Aorta (tissue), 5 donors: ENCODE data around the gene DEAF1. TPM values are rescaled to one million over a fixed set of nuclear protein-coding genes. Genes with fewer than 3 reads are reported as not detected.

ENCODE experiments used
- ATAC-seq: fragments of 200-7000 bp; cut with Tn5 transposase; one replicate; pipeline ENCODE4 v1.9.1; 2022; ENCODE audit warnings: moderate library complexity; ENCODE audit not compliant: low FRiP score
- DNase-seq, 2 donors: peaks; one replicate each; pipeline ENCODE4 v3.0.0-alpha.2; 2020
- H3K27ac ChIP-seq, 2 donors: one replicate each; pipeline ENCODE4 v1.5.1; 2013; ENCODE audit warnings: low read length in 2 of 2, mild to moderate bottlenecking in 2 of 2, moderate library complexity in 2 of 2, control low read depth in 1 of 2, inconsistent platforms in 1 of 2, low read depth in 1 of 2
- H3K27me3 ChIP-seq, 2 donors: one replicate each; pipeline ENCODE4 v1.6.1; 2013; ENCODE audit warnings: control low read depth in 1 of 2, low read length in 1 of 2, mild to moderate bottlenecking in 1 of 2, moderate library complexity in 1 of 2; ENCODE audit not compliant: insufficient read depth in 2 of 2, control insufficient read depth in 1 of 2
- H3K36me3 ChIP-seq, 2 donors: one replicate each; pipeline ENCODE4 v1.6.1; 2013; ENCODE audit warnings: control low read depth in 1 of 2, low read length in 1 of 2, mild to moderate bottlenecking in 1 of 2; ENCODE audit not compliant: insufficient read depth in 2 of 2, control insufficient read depth in 1 of 2
- H3K4me1 ChIP-seq, 2 donors: one replicate each; pipeline ENCODE4 v1.6.1; 2013; ENCODE audit warnings: low read length in 2 of 2, control low read depth in 1 of 2, mild to moderate bottlenecking in 1 of 2, moderate library complexity in 1 of 2; ENCODE audit not compliant: insufficient read depth in 2 of 2, control insufficient read depth in 1 of 2
- H3K4me3 ChIP-seq, 2 donors: one replicate each; pipeline ENCODE4 v1.5.1; 2013; ENCODE audit warnings: low read length in 2 of 2, control low read depth in 1 of 2, mild to moderate bottlenecking in 1 of 2
- H3K9me3 ChIP-seq: one replicate; pipeline ENCODE4 v1.6.1; 2013; ENCODE audit warnings: mild to moderate bottlenecking, low read length; ENCODE audit not compliant: control insufficient read depth
- WGBS, 2 donors: extraction: QIAGEN DNeasy Blood & Tissue Kit; methylation state at CpG; one replicate each; pipeline ENCODE4 v1.1.7; 2013; 5-methylcytosine and 5-hydroxymethylcytosine counted together
- intact Hi-C, 2 donors: fragments of 100-400 bp; cut with DNase I; formaldehyde crosslinking; loops; one replicate each; pipeline versions ENCODE4 v1.14.2 to v1.15.0; 2022
- polyA plus RNA-seq, 2 donors: library from polyadenylated mRNA; stranded (reverse); fragments of 200-250 nt; gene quantifications; one replicate each; pipeline ENCODE4 v1.2.3, GENCODE V29; 2013
- total RNA-seq, 2 donors: library from RNA; stranded (reverse); fragmentation: NEBNext Ultra II Directional; extraction: Animal tissue kit (Norgen Biotek cat#: 25700); gene quantifications; one replicate each; pipeline ENCODE4 v1.2.1, GENCODE V29; 2021
- donor health status: healthy with polysubstance abuse.
- donor health status: Bipolar disorder and iron deficiency.
- donor health status: DM: no; HTN: no; CAD: no.
- donor health status: DM: no; HTN: no; CAD: no.
- donor health status: DM: yes; HTN: yes; CAD: no.

DEAF1 gene
- total and polyA plus RNA-seq, 4 donors: 15.7 to 59.5 (median 42.6) TPM

GRCh38 chr11:704228-704674, 9.2 kb upstream of the DEAF1 start:
- no peaks in the 10 kb centered on the region for H3K27me3 ChIP-seq
- H3K36me3 ChIP-seq: no peaks in the 10 kb centered on the region
- ATAC-seq (no peak), DNase-seq (no peak)
- no peaks in the 10 kb centered on the region for H3K4me1 ChIP-seq
- H3K27ac ChIP-seq: no peak overlapping the region
- 92 to 95% methylated on average over 18 of the region's 18 CpGs for WGBS, 2 donors
- no peak overlapping the region for H3K4me3 ChIP-seq
- H3K9me3 ChIP-seq: no peaks in the 10 kb centered on the region
- intact Hi-C loops: no loop called here

- no peaks in the 10 kb centered on the region for H3K4me1 ChIP-seq
- no peaks in the 10 kb centered on the region for H3K36me3 ChIP-seq
- no peak overlapping the region for H3K4me3 ChIP-seq
- intact Hi-C loops: no loop called here
- WGBS, 2 donors: 82 to 90% methylated on average over 9 of the region's 9 CpGs
- ATAC-seq (no peak), DNase-seq (no peak)
- peak overlapping the region in 1 of 2 donors; percentile 17 for H3K27ac ChIP-seq
- no peaks in the 10 kb centered on the region for H3K27me3 ChIP-seq
- H3K9me3 ChIP-seq: no peaks in the 10 kb centered on the region
Measured at GRCh38 chr11:703506-703905, 8.5 kb upstream of the DEAF1 start.

DNA sequence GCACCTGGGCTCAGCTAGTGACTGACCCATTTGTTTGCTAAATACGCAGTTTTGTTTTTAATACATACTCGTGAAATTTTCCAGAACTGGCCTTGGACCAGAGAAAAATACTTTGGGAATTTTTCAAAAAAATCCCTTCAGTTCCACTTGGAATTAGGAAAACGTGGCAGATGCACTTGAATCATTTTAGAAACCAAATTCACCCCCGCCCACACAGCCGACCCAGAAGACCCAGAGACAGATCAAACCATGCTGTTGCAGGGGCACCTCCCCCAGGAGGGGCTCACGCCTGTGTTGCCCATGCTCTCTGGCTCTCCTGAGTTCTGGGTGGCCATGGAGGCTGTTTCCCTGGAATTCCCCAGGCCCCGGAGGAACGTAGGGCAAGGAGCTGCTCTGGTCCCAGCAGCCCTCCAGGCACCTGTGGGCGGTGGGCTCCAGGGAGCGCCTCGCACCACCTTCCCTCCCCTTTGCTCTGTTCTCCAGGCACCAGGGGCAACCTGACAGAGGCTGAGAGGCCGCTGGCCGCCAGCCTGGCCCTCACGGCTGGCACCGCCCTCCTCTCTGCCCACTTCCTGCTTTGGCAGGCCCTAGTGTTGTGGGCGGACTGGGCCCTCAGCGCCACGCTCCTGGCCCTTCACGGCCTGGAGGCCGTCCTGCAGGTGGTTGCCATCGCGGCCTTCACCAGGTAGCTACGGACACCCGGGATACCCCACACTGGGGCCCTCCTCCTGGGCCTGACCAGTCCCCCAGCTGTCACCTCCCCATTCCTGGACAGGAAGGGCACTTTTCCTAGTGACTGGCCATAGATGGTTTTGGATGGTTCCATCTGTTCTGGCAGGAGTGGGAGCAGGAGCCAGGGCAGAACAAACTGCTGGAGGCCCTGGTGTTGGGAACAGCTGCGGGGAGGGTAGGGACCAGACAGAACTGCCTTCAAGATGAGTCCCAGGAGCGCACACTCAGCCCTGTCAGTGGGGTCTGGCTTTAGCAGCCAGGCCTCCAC, 7.7 kb upstream of the DEAF1 start:
- WGBS, 2 donors: 33 to 40% methylated on average over 25 to 26 of the region's 26 CpGs
- Histone ChIP-seq H3K36me3 (no peaks in the 10 kb centered on the region), H3K4me1 (no peaks in the 10 kb centered on the region), H3K27ac (peak overlapping the region in 1 of 2 donors; percentile 53), H3K4me3 (no peak overlapping the region), H3K9me3 (no peaks in the 10 kb centered on the region), H3K27me3 (no peaks in the 10 kb centered on the region)
- ATAC-seq (peak; percentile 55), DNase-seq (peak; percentile 83 to 87)
- intact Hi-C loops: no loop called here

GRCh38 chr11:701741-702461, 6.9 kb upstream of the DEAF1 start:
- whole genome bisulfite sequencing, 2 donors: 93% methylated on average over 22 of the region's 22 CpGs
- no peak for ATAC-seq
- Histone ChIP-seq H3K4me1 (no peaks in the 10 kb centered on the region), H3K27ac (peak overlapping the region in 1 of 2 donors; percentile 13), H3K36me3 (no peaks in the 10 kb centered on the region), H3K27me3 (no peaks in the 10 kb centered on the region), H3K4me3 (no peak overlapping the region), H3K9me3 (no peaks in the 10 kb centered on the region)
- DNase-seq: no peak
- intact Hi-C loops: no loop called here

- Histone ChIP-seq H3K27me3 (no peaks in the 10 kb centered on the region), H3K27ac (no peak overlapping the region), H3K4me3 (no peak overlapping the region), H3K9me3 (no peaks in the 10 kb centered on the region), H3K4me1 (no peaks in the 10 kb centered on the region), H3K36me3 (no peaks in the 10 kb centered on the region)
- intact Hi-C loops: no loop called here
- WGBS, 2 donors: 91 to 94% methylated on average over 1 of the region's 1 CpG
- ATAC-seq: no peak
- DNase-seq: no peak
Measured at GRCh38 chr11:699753-700152, 4.7 kb upstream of the DEAF1 start.

DNA sequence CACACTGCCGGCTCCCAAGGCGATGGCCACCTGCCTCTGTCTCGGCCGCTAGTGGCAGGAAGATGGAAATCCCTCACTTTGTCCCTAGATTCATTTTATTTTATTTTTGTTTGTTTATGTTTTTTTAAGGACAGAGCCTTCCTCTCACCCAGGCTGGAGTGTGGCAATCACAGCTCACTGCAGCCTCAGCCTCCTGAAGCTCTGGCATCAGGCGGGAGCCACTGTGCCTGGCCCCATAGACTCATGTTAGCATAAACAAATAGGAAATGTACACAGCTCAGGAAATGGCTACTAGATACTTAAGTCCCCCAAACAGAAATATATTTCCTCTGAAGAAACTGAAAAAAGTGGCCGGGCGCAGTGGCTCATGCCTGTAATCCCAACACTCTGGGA, 4.1 kb upstream of the DEAF1 start:
- Histone ChIP-seq H3K9me3 (no peaks in the 10 kb centered on the region), H3K36me3 (no peaks in the 10 kb centered on the region), H3K27me3 (no peaks in the 10 kb centered on the region), H3K4me3 (no peak overlapping the region), H3K27ac (no peak overlapping the region), H3K4me1 (no peaks in the 10 kb centered on the region)
- intact Hi-C loops: no loop called here
- DNase-seq (no peak), ATAC-seq (no peak)
- WGBS, 2 donors: 91 to 93% methylated on average over 7 of the region's 7 CpGs

- H3K27ac ChIP-seq: peak overlapping the region in 1 of 2 donors; percentile 21
- ATAC-seq (no peak), DNase-seq (no peak)
- 79 to 80% methylated on average over 17 of the region's 17 CpGs for WGBS, 2 donors
- intact Hi-C loops: no loop called here
- no peaks in the 10 kb centered on the region for H3K36me3 ChIP-seq
- no peaks in the 10 kb centered on the region for H3K9me3 ChIP-seq
- H3K4me3 ChIP-seq: no peak overlapping the region
- H3K27me3 ChIP-seq: no peaks in the 10 kb centered on the region
- no peaks in the 10 kb centered on the region for H3K4me1 ChIP-seq
Measured at GRCh38 chr11:698493-699115, 3.6 kb upstream of the DEAF1 start.

- H3K4me1 ChIP-seq: no peaks in the 10 kb centered on the region
- DNase-seq (no peak), ATAC-seq (no peak)
- WGBS, 2 donors: 72 to 76% methylated on average over 11 of the region's 11 CpGs
- intact Hi-C loops: loop anchor here in 1 of 2 donors (2.0 kb wide), 1 partner anchor 31 kb away; no protein-coding TSS in a partner anchor
- H3K27ac ChIP-seq: peak overlapping the region in 1 of 2 donors; percentile 41
- H3K27me3 ChIP-seq: no peaks in the 10 kb centered on the region
- H3K4me3 ChIP-seq: no peak overlapping the region
- H3K9me3 ChIP-seq: no peaks in the 10 kb centered on the region
- no peaks in the 10 kb centered on the region for H3K36me3 ChIP-seq
Measured at GRCh38 chr11:697811-698311, 2.8 kb upstream of the DEAF1 start.
